GM18867 (cell line): ENCODE data around the gene SLC17A2.

Experiments
- ATAC-seq: cut with Tn5 transposase; IDR thresholded peaks from one replicate; pipeline ENCODE4 v1.9.1; 2021; ENCODE audit warnings: mild to moderate bottlenecking, moderate library complexity; ENCODE audit not compliant: unreplicated experiment

The SLC17A2 gene

DNA sequence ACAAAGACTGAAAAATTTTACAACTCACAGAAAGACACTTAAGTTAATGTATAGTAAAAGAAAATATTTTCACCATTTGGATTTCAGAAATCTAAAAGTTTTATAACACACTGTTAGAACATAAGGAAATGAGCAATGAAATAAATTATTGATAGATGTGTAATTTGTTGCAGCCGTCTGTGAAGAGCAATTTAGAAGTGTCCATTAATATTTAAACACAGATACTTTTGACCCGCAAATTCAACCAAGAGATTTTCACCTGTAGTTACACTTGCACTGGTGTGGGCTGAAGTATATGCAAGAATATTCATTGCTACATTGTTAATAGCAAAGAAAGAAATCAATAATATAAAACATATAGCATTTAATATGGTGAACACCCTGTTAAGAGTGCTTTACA is 41.9 kb downstream of the SLC17A2 start:
- ATAC-seq: no peak

DNA sequence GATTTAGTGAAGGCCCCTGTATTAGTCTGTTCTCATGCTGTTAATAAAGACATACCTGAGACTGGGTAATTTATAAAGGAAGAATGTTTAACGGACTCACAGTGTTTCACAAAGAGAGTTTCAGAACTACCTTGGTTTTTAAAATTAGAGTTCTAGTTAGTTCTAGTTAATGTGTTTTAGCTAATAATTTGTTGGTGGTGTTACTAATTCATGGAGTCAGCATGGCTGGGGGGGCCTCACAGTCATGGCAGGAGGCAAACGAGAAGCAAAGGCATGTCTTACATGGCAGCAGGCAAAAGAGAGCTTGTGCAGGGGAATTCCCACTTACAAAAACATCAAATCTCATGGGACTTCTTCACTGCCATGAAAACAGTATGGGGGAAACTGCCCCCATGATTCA is 44.4 kb downstream of the SLC17A2 start:
- no peak for ATAC-seq

DNA sequence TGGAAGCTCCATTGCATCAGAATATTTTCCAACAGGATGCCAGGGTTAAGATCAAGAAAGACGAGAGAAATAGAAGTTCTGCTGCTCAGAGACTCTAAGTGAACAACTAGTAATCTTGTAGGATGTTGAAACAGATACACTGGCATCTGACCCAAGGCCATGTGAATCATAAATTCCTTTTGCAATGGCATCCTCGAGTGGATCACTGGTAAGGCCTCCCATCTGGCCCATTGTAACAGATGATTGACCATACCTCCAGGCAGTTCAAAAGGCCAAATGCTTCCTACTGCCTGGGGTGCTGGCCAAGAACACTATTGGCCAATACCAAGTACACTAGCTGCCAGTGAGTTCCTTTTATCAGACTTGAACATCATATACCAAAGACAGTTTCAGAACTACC is 46.5 kb downstream of the SLC17A2 start:
- ATAC-seq: no peak

DNA sequence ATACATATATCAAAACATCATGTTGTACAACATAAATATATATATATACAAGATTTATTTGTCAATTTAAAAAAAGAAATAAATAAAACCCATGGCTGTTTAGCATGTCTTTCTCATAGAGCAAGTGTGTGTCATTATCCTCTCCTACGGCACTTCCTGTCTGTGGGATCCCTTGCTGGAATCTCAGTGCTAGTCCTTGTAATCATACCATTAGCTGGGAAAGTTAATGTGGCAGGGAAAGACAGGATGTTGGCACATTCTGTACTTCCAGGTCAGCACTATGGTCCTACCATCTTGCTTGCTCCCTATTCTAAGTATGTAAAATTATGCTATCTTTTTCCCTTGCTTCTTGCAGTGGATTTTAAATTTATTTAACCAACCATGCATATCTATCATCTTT is 47.0 kb downstream of the SLC17A2 start:
- ATAC-seq: no peak

DNA sequence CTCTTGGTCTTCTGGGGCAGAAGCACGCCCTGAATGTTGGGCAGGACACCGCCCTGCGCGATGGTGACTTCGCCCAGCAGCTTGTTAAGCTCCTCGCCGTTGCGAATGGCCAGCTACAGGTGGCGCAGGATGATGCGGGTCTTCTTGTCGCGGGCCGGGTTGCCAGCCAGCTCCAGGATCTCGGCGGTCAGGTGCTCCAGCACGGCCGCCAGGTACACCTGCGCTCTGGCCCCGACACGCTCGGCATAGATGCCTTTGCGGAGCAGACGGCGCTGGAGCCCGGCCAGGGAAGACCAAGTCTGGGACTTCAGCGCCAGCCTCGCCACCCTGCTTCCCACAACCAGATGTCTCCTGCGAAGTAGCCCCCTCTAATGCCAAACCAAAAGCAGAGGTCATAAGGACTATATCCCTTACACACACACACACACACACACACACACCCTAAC is 48.4 kb downstream of the SLC17A2 start:
- ATAC-seq: no peak

DNA sequence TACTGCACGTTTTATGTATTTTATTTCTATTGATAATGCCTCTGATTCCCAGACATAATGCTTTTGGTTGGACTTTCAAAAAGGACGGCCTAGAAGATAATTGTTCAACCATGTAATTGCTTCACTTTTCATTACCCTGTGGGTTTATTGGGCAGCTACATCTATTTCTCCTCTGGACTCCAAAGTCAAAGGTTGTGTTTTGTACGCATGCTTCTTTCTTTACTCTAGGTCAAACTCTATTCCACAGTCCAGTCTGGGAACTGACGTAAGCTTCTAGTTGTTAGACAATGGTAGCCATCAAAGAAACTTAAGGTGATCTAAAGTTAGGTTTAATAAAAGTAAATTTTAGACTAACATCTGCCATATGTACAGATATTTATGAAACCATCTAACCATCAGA is 49.9 kb downstream of the SLC17A2 start:
- no peak for ATAC-seq

DNA sequence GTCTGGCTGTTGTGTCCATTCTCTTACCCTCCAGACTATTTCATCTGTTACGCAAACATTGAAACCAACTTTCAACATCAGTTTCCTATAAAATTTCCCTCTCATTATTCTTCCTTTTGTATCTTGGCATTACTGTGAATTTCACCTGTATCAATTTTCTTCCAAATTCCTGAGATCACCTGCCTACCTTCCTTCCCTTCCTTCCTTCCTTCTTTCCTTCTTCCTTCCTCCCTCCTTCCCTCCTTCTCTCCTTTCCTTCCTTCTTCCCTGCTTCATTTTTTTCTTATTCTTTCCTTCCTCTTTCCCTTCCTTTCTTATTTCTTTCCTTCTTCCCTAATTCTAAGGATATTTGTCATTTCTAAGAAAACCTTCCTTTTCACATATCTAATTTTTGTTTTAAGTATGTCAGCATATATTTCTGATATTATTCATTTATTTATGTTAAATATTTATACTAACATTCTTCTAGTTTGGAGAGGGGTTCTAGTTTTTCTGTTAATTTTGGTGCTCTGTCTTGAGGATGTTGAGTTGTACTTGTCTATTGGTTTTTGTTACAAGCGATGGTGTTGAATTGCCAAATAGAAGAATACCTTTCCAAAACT is 51.7 kb downstream of the SLC17A2 start:
- ATAC-seq: no peak

DNA sequence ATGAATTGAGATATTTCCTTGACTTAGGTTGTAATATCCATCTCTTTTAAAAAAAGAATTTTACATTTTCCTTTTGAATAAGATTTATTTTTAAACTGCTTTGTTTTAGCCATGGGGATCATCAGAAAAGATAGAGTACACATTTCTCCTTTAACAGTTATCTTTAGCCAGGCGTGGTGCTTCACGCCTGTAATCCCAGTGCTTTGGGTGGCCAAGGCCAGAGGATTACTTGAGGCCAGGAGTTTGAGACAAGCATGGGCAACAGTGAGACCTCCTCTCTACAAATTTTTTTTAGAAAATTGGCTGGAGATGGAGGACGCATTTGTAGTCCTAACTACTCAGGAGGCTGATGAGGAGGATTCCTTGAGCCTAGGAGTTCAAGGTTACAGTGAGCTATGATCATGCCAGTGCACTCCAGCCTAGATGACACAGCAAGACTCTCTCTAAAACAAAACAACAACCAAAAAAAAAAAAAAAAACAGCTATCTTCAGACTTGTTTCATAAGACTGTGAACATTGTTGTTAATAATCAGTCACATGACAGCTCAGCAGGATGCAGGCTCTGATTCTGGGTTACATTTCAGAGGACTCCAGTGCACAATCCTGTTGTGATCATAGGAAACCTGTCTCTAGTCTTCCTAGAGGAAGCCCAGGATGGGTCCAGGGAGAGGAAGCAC is 54.4 kb downstream of the SLC17A2 start:
- ATAC-seq: no peak

DNA sequence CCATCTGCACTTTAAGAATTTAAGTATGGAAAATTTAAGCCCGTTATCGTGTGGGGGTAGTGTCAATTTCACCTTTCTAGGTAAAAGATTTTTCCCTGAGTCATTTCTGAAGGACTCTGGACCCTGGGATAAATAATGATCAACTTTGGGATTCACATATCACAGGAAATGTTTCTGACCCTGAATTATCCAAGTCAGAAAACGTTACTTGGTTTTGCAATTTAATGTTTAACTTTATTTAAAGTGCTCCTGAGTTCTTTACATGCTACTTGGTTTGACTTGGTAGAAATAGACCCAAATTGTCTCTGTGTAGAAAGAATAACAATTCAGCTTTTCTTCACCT is 55.0 kb downstream of the SLC17A2 start:
- no peak for ATAC-seq

DNA sequence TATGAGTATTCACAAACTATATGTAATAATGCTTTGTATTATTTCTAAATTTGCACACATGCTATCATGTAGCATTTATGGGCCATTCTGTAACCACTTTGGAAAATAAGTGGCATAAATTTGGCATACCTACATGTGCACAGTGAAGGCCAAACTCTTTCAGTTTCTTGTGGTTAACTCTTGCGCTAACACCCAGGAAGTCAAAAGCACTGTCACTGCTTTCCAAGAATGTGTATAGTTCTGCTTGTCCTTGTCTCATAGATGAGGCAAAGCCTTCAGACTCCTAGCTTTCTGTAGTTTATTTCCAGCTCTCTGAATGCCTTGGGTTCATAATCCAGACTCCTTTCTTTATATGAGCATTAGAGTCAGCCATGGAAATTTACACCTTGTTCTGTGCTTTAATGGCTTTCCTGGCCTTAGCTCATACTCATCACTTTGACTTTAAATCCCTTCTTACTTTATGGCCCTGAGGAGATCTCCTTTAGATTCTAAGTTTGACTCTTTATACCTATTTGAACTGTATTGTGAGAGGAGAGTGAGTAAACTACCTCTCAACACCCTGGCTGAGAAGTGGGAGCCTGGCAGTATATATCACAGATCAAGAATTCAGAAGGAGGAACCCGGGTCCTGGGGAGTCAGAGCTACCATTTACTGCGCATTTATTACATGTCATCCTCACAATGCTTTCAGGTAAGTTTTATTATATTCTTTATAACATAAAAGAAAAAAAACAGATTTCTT is 55.5 kb downstream of the SLC17A2 start:
- no peak for ATAC-seq

DNA sequence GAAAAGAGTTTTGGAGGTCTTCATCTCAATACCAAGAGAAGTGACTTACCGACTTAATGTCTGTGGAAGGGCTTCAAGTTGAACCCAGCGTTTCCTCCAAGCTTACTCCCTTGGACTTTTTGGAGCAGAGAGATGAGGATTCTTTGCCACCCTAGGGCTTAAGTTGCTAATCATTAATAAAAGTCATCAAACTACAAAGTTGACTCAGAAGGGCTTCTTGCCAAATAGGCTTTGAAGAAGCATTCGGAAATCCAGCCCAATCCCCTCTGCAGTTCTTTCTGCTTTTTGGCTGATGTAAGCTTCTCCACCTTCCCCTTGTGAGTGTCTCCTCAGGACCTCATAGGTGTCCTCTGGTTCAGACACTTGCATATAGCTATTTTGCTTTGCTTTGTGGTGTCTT is 56.4 kb downstream of the SLC17A2 start, which contains the start of gene SLC17A3:
Gene SLC17A3, minus strand, starts transcription at position 126 of the 400 bp plus-strand sequence. CDS start 5,856 bp downstream, outside the sequence.
- ATAC-seq: no peak

DNA sequence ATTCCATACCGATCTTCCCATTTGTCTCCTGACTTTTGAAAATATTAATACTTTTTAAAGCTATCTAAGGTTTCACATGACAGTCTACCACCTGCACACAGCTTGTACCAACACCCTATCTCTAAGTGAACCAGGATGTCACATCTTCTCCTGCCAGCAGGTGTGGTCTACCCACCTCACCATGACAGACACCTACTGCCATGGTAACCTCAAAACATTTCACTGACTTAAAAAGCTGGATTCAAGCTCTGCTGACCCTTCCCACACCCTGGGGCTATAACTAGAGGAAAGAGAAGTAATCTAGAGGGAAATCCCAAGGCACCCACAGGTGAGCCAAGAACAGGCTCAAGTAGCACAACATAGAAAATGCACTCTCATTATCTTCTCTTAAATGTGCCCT is 57.7 kb downstream of the SLC17A2 start:
- no peak for ATAC-seq

DNA sequence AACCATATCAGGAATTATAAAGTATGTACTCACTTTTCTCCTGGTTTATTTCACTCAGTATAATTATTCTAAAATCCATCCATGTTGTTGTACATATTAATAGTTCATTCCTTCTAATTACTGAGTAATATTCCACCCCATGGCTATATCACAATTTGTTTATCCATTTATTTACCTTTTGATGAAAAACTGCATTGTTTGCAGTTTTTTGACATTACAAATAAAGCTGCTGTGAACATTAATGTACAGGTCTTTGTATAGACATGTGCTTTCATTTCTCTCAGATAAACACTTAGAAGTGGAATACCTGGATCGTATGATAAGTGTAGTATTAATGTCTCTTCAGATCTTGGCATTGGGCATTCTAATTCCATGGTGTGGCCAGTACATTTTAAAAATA is 60.7 kb downstream of the SLC17A2 start:
- ATAC-seq: no peak

DNA sequence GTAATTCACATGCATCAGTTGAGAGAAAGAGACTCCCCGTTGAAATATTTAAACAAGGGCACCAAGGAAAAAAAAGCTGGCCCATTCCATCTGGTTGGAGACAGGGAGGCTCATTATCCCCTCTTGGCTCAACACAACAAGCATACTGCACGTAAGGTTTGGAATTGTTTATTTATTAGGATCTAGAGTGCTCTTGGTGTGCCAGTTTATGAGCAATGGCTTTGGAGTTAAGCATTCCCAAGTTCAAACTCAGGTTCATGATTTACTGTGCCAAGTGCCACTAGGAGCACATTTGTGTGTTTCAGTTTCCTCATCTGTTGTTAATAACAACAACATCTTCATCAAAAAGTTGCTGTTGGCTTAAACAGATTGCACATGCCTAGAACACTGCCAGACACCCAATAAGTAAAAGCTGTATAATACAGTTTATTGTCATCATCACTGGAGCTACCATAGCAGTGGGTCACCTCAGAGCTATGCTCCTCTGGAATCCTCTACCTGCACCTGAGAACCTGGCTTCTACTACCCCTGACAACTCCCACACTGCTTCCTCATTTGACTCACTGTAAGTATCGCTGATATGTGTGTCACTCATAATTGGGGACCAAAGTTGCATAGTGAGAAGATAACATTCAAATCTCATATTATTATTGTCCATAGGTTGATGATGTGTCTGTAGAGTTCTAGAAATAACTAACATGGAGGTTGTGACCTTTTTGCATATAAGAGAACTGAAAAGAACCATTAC is 61.9 kb downstream of the SLC17A2 start:
- no peak for ATAC-seq

DNA sequence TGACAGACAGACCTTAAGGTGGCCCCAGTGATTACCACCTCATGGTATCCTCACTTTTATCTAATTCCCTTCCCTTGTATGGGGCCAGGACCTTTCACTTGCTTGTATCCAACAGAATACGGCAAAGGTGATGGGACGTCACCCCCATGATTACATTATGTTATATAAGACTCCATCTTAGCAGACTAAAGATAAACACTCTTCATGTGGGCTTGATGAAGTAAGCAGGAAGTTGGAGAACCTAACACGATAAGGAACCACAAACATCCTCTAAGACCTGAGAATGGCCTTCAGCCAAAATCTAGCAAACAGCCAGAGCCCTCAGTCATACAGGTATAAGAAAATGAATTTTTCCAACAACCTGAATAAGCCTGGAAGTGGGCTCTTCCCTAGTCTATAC is 64.5 kb downstream of the SLC17A2 start:
- no peak for ATAC-seq

DNA sequence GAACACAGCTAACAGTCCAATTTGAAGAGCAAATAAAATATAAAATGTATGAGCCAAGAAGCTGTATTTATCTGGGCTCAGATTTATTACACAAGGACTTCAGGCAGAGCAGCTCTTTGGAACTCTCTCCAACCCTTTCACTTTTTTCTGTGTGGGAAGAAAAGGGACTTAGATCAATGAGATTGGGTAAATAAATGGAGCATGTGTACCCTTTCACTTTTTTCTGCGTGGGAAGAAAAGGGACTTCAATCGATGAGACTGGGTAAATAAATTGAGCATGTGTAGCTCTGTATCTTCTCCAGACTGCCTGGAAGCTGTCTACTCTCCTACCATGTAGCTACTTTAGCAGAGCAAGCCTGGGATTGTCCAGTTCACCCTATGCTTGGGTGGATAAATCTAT is 67.1 kb downstream of the SLC17A2 start:
- ATAC-seq: no peak
